ENCODE data around the gene SIGLEC6.

Gene SIGLEC6

DNA sequence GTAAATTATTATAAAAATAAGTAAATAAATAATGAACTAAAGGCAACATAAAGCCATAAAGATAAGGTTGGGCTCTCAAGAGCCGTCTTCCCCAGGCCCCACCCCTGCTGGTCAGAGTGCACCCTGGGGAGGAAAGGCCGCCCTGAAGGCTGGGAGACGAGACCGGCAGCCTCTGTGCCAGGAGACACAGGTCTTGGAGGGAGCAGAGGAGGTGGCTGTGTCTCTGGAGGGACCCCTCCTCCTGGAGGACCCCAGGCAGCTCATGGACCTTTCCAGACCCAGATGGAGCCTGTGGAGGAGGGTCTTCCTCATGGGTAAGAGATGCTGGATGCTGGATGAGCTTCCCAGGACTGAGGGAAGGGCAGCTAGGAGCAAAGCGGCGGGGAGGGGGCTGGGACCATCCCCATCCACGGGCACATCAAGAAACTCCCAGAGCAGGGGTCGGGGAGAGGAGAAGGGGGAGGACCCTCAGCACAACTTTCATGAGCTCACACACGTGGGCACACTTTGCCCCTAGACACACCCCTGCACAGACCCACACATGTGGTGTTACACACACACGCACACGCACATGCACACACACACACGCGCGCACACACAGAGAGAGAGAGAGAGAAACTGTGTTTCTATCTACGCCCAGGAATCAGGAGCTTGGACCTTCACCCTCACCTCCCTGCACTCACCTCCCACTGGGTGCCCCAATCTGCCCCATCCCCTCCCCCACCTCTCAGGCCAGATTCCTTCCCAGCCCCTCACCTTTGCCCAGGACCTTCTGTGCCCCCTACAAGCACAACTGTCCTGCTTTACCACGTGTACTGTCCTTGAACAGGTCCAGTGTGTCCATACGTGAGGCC lies 52.9 kb downstream of the SIGLEC6 start, which contains the start of gene CEACAM18:
Gene CEACAM18 (plus strand): TSS at position 159 of the 854 bp plus-strand sequence.
- no peak for DNase-seq (ENCODE audit: insufficient read length, low spot score)
- no peak for FAIRE-seq

DNA sequence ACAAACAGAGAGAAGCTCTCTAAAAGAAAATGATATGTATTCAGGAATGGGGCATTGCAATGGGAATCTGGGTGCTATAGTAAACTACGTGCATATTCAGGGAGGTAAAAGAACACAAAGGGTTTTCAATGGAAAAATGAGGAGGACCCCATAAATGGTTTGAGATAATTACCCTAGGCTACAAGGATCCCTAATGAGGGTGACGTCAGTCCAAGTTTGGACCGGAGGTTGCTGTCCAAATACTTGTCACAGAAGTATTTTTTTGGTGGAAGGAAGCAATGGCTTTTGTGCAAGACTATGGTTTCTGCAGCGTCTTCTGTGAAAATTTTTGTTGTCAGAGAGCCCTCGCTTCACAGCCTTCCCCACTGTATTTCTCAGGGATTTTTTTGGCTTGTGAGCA lies 54.1 kb downstream of the SIGLEC6 start:
- no peak for DNase-seq (ENCODE audit: insufficient read length, low spot score)
- FAIRE-seq, result no peak

DNA sequence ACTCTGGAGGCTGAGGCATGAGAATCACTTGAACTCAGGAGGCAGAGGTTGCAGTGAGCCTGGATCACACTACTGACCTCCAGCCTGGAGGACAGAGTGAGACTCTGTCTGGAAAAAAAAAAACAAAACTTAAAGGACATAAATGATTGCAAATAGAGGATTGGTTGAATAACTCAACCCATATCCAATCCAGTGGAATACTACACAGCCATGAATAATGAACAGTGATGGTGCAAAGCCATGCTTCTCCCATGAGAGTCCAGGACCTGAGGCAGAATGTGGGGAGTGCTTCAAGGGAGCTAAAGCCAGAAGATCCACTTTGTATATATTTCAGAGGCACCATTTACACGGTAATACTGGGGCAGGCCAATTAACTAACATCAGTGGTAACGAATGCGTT lies 55.3 kb downstream of the SIGLEC6 start:
- no peak for FAIRE-seq
- no peak for DNase-seq (ENCODE audit: insufficient read length, low spot score)

DNA sequence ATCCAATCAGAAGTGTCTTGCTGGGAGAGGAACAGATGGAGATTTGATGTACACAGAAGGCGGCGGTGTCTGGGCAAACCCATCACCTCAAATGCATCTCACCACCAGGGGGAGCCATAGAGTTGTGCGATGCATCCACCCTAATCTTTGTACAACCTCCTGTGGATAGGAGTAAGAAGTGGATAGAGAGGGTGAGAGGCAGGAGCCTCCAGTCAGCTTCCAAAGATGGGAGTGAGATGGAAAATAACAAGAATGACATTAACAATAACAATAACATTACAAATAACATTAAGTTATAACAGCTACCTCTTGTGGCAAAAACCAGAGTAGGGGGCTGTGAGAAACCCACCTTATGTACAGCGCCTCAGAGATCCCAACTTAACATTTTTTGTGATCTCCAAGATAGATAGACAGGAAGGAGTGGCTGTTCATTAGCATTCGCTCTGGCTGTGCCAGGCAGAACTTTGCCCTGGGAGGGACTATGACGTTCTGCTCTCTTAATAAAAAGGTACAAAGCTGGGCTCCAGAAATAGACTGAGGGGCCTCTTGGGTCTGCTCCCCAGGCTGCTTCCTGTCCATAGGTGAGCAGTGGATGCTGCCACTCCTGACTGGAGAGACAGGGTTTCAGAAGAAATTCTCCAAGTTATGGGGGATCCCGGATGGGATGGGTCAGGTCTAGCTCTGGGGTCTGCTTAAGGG lies 58.3 kb downstream of the SIGLEC6 start:
- FAIRE-seq (peak; percentile 73), DNase-seq (ENCODE audit: insufficient read length, low spot score) (peak; percentile 56)

DNA sequence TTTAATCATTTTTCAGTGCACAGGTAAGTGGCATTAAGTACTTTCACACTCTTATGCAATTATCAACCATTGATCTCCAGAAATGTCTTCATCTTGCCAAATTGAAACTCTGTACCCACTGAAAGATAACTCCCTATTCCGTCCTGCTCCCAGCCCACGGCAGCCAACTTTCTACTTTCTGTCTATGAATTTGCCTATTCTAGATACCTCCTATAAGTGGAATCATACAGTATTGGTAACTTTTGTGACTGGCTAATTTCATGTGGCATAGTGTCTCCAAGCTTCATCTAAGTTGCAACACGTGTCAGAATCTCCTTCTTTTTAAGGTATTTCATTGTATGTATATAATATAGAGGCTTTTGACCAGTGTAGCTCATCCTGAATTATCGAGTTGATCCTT lies 58.9 kb downstream of the SIGLEC6 start:
- DNase-seq (ENCODE audit: insufficient read length, low spot score), result no peak
- FAIRE-seq, result no peak

DNA sequence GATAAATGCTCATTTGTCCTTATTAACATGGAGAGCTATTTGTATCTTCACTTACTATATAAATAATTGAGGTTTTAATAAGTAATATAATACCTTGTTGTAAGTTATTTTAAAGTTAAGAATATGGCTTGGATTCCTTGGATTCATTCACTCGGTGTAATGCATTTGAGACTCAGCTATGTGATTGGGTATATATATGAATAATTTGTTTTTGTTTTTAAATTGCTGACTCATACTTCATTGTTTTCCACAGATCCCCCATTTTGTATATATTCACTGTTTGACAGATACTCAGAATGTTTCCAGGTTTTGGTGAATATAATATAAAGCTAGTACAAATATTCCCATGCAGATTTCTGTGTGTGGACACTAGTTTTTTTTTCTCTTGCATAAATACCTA lies 59.9 kb downstream of the SIGLEC6 start:
- FAIRE-seq, result no peak

DNA sequence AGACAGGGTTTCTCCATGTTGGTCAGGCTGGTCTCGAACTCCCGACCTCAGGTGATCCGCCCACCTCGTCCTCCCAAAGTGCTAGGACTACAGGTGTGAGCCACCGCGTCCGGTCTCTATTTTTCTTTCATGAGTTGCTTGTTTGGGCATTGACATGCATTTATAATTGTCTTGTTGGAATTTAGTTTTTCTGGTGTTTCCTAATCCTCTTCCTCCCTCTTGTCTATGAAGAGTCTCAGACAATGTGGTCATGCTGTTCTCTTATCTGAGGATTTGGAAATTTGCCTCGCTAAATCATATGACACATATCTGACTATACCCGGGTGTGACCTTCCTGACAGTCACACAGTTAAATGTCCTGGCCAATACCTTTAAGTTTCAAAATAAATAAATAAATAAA lies 60.5 kb downstream of the SIGLEC6 start:
- no peak for DNase-seq (ENCODE audit: insufficient read length, low spot score)
- no peak for FAIRE-seq

More for the DNA sequence above, 59.9 kb downstream of the SIGLEC6 start:
- no peak for DNase-seq (ENCODE audit: insufficient read length, low spot score)

DNA sequence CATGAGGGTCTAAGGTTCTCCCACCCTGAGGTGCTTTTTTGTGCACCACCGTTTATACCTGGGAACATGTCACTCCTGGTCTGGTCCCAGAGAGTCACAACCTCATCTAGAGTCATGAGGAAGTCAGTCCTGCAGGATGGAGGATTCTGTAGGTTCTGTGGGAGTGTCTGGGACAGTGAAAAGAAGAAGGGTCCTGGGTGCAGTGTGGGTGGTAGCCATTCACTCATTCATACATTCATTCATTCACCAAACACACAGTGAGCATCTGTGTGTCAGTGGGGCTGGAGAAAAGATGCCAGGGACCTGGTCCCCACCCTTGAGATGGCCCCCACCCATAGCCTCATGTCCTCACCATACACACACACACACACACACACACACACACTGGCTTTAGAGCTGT lies 61.8 kb downstream of the SIGLEC6 start:
- DNase-seq (ENCODE audit: insufficient read length, low spot score), result no peak
- FAIRE-seq, result no peak

DNA sequence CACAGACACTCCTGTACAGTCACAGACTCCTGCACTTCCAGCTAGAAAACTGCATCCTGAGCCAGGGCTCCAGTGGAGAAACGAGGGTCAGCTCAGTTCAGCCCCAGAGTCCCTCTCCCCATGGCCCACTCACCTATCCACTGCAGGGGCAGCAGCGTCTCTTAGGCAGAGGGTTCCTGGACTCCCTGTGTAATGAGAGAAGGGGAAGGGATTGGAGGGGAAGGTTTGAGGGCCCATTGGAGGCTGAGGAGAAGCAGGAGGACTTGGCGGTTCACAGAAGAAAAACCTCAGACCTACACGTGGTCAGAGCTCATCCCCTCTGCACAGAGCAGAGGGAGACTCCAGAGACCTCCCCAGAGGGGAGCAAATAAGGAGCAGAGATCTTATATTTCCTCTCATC lies 62.3 kb downstream of the SIGLEC6 start:
- FAIRE-seq (no peak), DNase-seq (ENCODE audit: insufficient read length, low spot score) (no peak)

DNA sequence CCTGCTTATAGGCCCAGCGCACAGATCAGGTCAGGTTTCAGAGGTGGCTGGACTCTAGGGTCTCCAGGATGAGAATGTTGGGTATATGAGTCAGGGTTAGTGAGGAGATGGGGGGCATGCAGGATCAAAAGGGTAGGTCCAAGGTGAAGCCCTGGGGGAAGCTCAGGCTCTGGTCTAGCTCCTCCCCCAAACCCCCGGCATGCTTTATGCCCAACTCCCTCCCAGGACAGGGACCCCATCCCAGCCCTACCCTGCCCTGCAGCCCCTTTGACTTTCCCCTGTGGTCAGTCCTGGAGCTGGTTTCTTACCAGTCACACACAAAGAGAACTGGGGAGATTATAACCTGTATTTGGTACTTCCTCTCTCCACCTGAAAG lies 62.9 kb downstream of the SIGLEC6 start:
- no peak for FAIRE-seq
- no peak for DNase-seq (ENCODE audit: insufficient read length, low spot score)

DNA sequence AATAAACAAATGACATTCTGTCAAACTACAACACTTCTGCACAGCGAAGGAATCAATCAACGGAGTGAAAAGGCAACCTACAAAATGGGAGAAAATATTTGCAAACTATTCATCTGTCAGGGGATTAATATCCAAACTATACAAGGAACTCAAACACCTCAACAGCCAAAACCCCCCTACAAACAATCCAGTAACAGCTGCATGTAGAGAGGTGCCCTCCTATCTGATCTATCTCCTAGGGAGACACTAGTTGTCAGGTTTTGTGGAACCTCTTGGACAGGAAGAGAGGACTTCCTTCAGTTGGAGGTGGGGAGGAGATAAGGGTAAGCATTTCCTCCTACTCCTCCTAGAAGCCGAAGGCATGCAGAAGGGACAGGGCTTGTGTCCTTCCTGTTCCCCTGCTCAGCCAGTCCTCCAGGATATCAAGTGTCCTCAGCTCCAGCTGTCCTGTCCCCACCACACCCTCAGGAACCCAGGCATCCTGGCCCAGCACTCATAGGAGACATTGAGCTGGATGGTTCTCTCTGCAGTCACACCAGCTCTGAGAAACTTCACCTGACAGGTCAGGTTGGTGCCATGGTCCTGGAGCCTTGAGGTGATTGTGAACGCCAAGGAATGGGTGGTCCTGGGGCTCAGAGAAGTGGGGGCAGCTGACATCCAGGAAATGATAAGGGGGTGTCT lies 63.5 kb downstream of the SIGLEC6 start:
- no peak for DNase-seq (ENCODE audit: insufficient read length, low spot score)
- no peak for FAIRE-seq
